Testis (tissue), 3 donors: ENCODE data around the gene DPH6. TPM values are rescaled to one million over a fixed set of nuclear protein-coding genes. Genes with fewer than 3 reads are reported as not detected.

Experiments used
- DNase-seq: peaks from one replicate; pipeline ENCODE4 v3.0.0-alpha.2; 2019
- H3K27ac ChIP-seq, 2 donors: fragments of 200-600 bp; sonication (generic); one replicate each; pipeline ENCODE4 v1.5.1; 2019
- H3K27me3 ChIP-seq: fragments of 200-600 bp; sonication (generic); one replicate; pipeline ENCODE4 v1.5.1; 2019
- H3K36me3 ChIP-seq: fragments of 200-600 bp; sonication (generic); one replicate; pipeline ENCODE4 v1.5.1; 2017; ENCODE audit warnings: low read depth; ENCODE audit errors: missing control alignments
- H3K4me1 ChIP-seq: fragments of 200-600 bp; sonication (generic); one replicate; pipeline ENCODE4 v1.5.1; 2019
- H3K4me3 ChIP-seq, 2 donors: fragments of 200-600 bp; sonication (generic); one replicate each; pipeline ENCODE4 v1.5.1; 2017 to 2019
- H3K9me3 ChIP-seq: fragments of 200-600 bp; sonication (generic); one replicate; pipeline ENCODE4 v1.5.1; 2017
- POLR2A ChIP-seq: fragments of 450-650 bp; IDR thresholded peaks from one replicate; pipeline ENCODE4 v1.6.1; 2017; ENCODE audit warnings: antibody characterized with exemption, mild to moderate bottlenecking, moderate library complexity
- WGBS, 2 donors: methylation state at CpG; one replicate each; pipeline ENCODE4 v1.1.5; 2018; 5-methylcytosine and 5-hydroxymethylcytosine counted together
- intact Hi-C: fragments of 100-400 bp; cut with DNase I; formaldehyde crosslinking; loops from one replicate; pipeline ENCODE4 v1.15.1; 2023; ENCODE audit warnings: low total_unique reads
- polyA plus RNA-seq: library from polyadenylated mRNA; stranded (reverse); fragments of 350-450 nt; fragmentation: Illumina TruSeq; extraction: RNeasy Lipid Tissue Mini Kit (QIAGEN cat#74804); gene quantifications from one replicate; pipeline ENCODE4 v1.2.3, GENCODE V29; 2014; ENCODE audit warnings: low read depth, low replicate concordance; ENCODE audit not compliant: insufficient read depth
- total RNA-seq, 2 donors: library from RNA; depleted of rRNA; stranded (reverse); fragments of >200 nt; gene quantifications; one replicate each; pipeline ENCODE4 v1.2.3, GENCODE V29; 2016
- TF ChIP-seq, protein P1 (sequence below), 3 experiments: fragments of 450-650 bp in 2 of 3; fragments of 200-600 bp in 1 of 3; sonication (generic) in 1 of 3; IDR thresholded peaks; one replicate each; pipeline ENCODE4 v1.5.1; 2016 to 2019; ENCODE audit warnings: antibody characterized with exemption in 3 of 3, mild to moderate bottlenecking in 2 of 3, moderate library complexity in 1 of 3

The DPH6 gene
- total and polyA plus RNA-seq, 3 donors from 2014 or later, result 11.6 to 37.2 (median 30.8) TPM

DNA sequence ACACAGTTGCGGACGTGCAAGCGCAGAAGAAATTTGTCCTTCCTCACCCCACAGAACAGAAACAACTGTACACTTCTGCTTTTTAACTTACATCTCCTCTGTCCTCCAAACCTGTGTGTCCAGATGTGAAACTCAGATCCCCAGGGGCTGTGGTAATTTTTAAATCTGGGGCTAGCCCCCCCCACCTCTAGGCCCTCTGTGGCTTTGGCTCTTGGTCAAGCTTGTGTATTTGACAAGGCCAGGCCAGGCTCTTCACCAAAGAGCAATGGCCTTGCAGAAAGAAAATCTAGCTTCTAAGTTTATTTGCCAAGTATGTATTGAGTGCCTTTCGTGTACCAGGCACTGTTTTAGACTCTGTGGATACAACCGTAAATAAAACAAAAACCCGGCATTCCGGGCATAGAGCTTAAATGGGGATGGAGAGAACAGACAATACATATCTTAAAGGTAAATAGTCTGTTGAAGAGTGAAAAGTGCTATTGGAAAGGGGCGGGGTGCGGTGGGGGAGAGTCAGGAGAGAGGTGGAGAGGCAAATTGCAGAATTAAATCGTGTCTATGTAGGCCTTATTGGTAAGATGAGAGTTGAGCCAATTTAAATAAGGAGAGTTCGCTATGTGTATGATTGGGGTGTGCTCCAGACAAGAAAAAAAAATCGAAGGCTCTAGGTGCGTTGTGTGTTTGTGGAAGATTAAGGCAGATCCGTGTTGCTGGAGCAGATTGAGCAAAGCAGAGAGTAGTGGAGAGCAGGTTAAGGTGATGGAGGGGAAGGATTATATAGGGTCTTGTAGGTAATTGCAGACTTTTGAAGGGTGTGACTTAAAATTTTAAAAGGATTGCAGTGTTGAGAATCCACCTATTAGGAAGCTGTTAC is 781 bp upstream of the DPH6 start:
- H3K4me3 ChIP-seq, result peak overlapping the region; percentile 78 to 89
- intact Hi-C loops, result no loop called here
- TF ChIP-seq, protein P1, sequence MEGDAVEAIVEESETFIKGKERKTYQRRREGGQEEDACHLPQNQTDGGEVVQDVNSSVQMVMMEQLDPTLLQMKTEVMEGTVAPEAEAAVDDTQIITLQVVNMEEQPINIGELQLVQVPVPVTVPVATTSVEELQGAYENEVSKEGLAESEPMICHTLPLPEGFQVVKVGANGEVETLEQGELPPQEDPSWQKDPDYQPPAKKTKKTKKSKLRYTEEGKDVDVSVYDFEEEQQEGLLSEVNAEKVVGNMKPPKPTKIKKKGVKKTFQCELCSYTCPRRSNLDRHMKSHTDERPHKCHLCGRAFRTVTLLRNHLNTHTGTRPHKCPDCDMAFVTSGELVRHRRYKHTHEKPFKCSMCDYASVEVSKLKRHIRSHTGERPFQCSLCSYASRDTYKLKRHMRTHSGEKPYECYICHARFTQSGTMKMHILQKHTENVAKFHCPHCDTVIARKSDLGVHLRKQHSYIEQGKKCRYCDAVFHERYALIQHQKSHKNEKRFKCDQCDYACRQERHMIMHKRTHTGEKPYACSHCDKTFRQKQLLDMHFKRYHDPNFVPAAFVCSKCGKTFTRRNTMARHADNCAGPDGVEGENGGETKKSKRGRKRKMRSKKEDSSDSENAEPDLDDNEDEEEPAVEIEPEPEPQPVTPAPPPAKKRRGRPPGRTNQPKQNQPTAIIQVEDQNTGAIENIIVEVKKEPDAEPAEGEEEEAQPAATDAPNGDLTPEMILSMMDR (IDR thresholded peaks at IDR 0.05), result no peak
- TF ChIP-seq POLR2A, result no peak
- peaks cover 9% of the 10 kb centered on the region for H3K4me1 ChIP-seq
- H3K36me3 ChIP-seq, result no peaks in the 10 kb centered on the region
- peak overlapping the region; percentile 96 to 98 for H3K27ac ChIP-seq
- H3K9me3 ChIP-seq, result no peaks in the 10 kb centered on the region
- WGBS, 2 donors, result 38 to 50% methylated on average over 14 of the region's 14 CpGs
- peak; percentile 20 for DNase-seq
- H3K27me3 ChIP-seq, result no peaks in the 10 kb centered on the region

DNA sequence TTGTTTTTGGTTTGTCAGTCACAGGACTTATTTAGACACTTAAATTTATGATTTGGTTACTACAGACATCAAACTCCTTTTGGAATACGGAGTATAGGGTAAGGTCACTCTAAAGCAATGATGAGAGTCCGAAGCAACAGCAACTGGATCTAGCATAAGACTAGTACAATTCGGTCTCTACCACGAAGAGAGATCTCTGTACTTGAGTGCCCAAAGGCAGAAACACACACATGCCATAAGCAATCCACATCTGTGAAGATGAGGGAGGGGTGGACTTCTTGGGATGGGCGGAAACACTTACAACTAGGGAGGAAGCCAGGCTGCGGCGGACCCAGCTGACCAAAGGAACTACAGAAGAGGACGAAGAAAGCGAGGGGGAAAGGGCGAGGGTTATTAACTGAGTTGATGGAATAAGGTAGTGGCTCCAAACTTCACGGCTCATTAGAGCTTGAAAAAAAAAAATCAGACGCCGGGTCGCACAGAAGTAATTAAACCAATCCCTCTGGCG is 595 bp downstream of the DPH6 start:
- no peak for TF ChIP-seq POLR2A
- TF ChIP-seq, protein P1 (IDR thresholded peaks at IDR 0.05), result no peak
- intact Hi-C loops, result no loop called here
- WGBS, 2 donors, result 2 to 3% methylated on average over 15 of the region's 15 CpGs
- H3K36me3 ChIP-seq, result no peaks in the 10 kb centered on the region
- peak; percentile 76 for DNase-seq
- H3K9me3 ChIP-seq, result no peaks in the 10 kb centered on the region
- H3K4me1 ChIP-seq, result peaks cover 9% of the 10 kb centered on the region
- no peaks in the 10 kb centered on the region for H3K27me3 ChIP-seq
- H3K27ac ChIP-seq, result peak overlapping the region; percentile 96 to 98
- peak overlapping the region; percentile 78 to 89 for H3K4me3 ChIP-seq

DNA sequence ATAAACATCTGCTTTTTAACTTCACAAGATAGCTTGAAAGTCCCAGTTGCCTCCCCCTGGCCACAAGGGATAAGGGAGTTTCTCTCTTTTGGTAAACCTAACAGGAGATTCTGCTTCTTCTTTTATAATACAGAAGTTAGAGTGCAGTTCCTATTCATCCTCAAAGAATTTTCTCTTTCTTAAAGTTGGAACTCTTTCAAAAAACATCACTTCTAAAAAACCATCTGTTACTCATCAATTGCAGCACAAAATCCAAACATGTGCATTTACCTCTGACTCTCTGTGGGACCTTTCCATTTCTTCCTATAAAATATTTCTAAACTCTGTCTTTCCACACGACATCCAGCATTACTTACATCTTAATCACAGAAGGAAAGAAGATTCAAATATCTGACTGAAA is 5.1 kb downstream of the DPH6 start:
- DNase-seq, result no peak
- WGBS, 2 donors, result 75 to 82% methylated on average over 1 of the region's 1 CpG
- H3K27ac ChIP-seq, result no peak overlapping the region
- H3K36me3 ChIP-seq, result no peaks in the 10 kb centered on the region
- TF ChIP-seq, protein P1 (IDR thresholded peaks at IDR 0.05), result no peak
- no peak for TF ChIP-seq POLR2A
- intact Hi-C loops, result no loop called here
- peaks cover 9% of the 10 kb centered on the region for H3K4me1 ChIP-seq
- H3K9me3 ChIP-seq, result no peaks in the 10 kb centered on the region
- H3K4me3 ChIP-seq, result no peak overlapping the region
- no peaks in the 10 kb centered on the region for H3K27me3 ChIP-seq

DNA sequence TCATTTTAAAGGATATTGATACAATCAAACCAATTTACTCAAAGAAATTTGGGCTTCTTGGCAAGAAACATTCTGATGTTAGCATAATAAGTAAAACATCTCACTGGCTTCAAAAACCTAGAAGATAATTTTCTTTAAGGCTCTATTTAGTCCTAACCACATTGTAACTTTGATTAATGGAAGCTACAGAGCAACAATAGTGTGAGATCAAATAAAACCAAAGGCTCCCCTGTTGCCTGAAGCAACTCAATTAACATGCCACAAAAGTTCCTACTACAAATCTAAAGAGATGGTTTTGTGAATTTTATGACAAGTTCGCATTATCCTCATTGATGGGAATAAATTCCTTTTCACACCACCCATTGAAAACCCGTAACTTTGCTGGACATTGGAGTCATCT is 5.9 kb downstream of the DPH6 start:
- intact Hi-C loops, result no loop called here
- no peak for DNase-seq
- TF ChIP-seq POLR2A, result no peak
- TF ChIP-seq, protein P1 (IDR thresholded peaks at IDR 0.05), result no peak
- H3K27me3 ChIP-seq, result no peaks in the 10 kb centered on the region
- no peaks in the 10 kb centered on the region for H3K9me3 ChIP-seq
- peaks cover 7% of the 10 kb centered on the region for H3K4me1 ChIP-seq
- H3K4me3 ChIP-seq, result no peak overlapping the region
- WGBS, 2 donors, result 94 to 97% methylated on average over 2 of the region's 2 CpGs
- no peak overlapping the region for H3K27ac ChIP-seq
- H3K36me3 ChIP-seq, result no peaks in the 10 kb centered on the region
